Activated CD4-positive, alpha-beta T cell treated with anti-CD3 and anti-CD28 coated beads, Interleukin-2, Interleukin-4, amounts not matched to agents 100 ng/mL and 50 ng/mL, durations not matched to agents 16 hours and 8 hours (primary cell): ENCODE measurements around the gene MRPS17.
"Not testable (repeated sequence)": the region's sequence is repeated elsewhere in the genome, so short reads cannot be mapped to it uniquely, and the experiment has no call there.

ENCODE experiments used
- DNase-seq: peaks from one replicate; pipeline ENCODE4 v3.0.0-alpha.2; 2020; ENCODE audit warnings: low spot score

MRPS17 gene

DNA sequence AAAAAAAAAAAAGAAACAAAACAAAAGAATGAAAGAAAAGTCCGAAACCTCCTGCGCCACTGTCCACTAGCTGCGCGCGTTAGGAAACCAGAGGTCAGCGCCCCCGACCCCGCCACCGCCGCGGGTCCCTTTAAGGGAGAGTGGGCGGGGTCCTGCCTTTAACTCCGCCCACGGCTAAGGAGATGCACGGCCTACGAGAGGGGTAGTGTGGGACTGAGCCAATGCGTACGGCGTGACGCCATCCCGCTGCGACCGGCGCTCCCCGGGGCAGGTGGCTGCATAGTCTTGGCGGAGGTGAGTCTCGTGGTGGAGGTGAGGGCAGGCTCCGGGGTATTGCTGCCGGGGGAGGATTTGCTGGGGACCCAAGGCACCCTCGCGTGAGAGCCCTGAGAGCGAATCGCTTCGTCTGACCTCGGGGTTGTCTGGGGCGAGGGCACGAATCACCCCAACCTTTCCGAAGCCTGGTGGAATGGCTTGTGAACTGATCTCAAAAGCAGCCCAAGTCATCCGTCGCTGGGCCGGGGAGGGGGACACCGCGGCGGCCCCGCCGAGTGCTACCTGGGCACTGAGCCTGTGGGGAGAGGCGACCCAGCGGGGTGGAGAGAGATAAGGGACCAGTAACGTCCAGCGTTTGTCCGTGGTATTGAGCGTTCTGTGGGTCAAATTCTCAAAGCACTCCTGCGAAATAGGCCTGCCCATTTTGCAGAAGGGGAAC is at the start of gene MRPS17:
MRPS17 (plus strand) TSS at position 241 of the 715 bp plus-strand sequence. CDS start 1,319 bp downstream, outside the sequence.
- peak; percentile 93 for DNase-seq

DNA sequence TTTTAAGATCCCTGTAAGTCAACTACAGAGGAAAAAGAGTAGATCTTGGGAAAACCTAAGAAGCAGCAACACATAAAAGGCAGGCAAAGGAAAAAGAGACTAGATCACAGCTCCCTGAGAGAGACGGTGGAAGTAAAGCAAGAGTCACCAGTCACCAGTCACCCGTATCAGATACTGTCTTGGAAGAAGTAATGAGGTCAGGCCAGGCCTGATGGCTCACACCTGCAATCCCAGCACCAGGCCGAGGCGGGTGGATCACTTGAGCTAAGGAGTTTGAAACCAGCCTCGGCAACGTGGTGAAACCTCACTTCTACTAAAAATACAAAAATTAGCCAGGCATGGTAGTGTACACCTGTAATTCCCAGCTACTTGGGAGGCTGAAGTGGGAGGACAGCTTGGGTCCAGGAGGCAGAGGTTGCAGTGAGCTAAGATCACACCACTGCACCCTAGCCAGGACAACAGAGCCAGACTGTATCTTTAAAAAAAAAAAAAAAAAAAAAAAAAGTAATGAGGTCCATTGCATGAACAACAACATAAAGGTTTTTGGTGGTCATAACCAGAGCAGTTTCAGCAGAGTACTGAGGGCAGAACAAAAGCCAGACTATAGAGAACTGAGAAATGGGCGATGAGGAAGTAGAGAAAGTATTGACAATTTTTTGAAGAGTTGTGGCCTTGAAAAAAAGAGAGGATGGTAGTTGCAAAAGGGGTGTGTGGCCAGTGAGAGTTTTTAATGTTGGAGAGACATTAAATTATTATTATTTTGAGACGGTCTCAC is 47.5 kb upstream of the MRPS17 start:
- DNase-seq = no peak

DNA sequence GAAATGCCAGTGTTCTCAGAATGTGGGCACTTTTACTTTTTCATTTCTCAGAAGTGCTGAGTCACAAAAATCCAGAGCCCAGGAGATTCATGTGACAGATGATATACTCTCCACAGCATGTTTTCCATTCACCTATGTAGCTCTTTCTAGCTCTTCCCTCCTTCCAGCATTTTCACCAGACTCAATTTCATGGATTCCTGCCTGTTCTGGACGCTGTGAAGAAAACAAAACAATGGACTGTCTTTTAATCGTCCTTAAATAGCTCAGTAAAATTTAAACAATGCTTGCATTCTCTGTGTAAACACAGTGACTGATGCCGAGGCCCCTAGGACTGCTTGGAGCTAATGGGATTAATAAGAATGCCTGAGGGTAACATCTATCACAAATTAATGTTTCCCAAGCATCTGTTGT is 38.9 kb upstream of the MRPS17 start:
- DNase-seq = no peak

DNA sequence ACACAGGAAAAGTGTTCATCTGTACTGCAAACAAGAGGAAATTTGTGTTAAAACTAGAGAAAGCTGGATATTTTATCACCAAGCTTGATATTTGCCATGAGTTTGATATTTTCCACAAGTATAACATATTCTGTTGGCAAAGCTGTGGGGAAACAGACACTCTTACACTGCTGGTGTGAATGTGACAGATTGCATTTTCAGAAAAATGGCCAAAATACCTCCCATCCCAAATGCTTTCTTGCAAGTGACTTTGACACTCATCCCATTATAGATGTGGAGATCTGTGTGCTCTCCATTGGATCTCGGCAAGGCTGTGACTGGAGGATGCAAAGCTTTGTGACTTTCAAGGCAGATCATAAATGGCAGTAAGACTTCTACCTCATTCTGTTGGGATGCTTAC is 33.9 kb upstream of the MRPS17 start:
- DNase-seq = no peak

DNA sequence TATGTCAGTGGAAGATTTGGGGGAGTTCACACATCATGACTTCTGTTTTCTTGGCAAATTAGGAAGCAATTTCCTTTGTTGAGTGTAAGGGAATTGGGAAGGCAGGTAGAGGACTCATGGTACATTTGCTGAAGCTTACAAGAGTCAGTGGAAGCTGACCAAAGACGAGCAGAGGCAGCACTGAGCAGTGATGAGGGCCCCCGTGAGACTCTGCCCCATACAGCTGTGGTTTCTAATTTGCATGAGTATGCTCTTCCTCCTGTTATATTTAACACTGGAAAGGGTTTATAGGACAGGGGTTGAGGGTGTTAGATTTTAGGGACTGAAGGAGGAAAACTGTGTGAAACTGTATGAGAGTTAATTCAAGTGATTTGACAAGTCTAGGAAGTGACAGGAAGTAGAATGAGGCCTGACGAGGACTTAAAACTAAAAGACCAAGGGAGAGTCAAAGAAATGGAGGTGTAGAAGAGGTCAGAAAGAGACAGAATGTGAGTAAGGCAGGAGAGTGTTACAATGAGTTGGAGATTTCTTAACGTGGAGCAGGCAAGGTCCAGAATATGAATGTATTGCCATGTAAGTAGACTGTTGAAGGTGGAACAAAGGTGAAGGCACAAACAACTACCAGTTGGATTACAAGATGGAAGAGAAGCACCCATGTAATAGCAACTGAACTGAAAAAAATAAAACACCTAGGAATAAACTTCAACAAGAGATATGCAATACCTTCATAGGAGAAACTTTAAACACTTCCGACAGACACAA is 23.5 kb upstream of the MRPS17 start:
- no peak for DNase-seq

DNA sequence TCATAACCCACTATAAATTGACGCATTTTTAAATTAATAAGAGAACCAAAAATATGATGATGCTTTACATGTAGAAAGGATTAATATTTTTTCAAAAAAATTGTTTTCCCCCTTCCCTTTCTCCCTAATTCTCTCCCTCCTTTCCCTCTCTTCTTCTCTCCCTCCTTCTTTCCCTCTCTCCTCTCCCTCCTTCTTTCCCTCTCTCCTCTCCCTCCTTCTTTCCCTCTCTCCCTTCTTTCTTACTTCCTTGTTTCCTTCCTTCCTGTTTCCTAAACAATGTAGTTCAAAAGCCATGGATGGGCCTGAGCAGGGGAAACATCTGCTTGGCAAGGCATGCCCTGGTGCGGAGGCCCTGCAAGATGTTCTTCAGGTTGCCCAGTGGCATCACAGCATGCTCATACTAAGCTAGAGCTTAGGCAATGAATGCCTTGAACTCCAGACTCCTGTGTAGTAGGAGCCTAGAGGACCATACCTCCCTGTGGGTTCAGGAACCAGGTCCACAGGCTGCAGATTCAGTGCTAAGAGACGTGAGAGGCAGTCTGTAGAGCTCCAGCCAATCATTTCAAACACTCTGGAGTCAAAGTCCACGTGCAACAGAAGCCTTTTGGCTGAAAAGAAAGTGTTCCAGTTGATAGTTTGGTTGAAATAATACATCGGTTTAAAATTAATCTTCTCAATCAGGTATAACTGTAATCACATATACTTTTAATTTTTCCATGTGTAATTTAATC is 20.1 kb upstream of the MRPS17 start:
- no peak for DNase-seq

DNA sequence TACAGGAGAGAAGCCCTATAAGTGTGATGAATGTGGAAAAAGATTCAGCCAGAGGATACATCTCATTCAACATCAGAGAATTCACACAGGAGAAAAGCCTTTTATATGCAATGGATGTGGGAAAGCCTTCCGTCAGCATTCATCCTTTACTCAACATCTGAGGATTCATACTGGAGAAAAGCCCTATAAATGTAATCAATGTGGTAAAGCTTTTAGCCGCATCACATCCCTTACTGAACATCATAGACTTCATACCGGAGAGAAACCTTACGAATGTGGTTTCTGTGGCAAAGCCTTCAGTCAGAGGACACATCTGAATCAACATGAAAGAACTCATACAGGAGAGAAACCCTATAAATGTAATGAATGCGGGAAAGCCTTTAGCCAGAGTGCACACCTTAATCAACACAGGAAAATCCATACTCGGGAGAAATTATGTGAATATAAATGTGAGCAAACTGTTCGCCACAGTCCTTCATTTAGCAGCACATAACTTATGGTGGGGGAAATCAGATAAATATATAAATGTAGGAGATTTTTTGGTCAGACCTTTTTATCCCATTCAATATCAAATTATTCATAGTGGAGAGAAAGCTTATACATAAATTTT is 12.1 kb upstream of the MRPS17 start:
- no peak for DNase-seq

DNA sequence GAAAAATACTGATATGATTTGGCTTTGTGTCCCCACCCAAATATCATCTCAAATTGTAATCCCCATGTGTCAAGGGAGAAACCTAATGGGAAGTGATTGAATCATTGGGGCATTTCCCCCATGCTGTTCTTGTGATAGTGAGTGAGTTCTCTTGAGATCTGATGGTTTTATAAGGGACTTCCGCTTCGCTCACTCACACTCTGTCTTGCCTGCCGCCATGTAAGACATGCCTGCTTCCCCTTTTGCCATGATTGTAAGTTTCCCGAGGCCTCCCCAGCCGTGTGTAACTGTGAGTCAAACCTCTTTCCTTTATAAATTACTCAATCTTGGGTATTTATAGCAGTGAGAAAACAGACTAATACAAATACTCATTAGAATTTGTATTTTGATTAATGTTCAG is 5.1 kb upstream of the MRPS17 start:
- DNase-seq = no peak

DNA sequence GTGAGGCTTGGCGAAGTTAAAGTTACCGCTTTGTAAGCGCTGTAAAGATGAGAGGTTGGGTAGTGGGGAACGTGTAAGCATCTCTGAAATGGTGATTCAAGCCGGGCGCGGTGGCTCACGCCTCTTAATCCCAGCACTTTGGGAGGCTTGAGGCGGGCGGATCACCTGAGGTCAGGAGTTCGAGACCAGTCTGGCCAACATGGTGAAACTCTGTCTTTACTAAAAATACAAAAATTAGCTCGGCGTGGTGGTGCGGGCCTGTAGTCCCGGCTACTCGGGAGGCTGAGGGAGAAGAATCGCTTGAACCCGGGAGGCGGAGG is 635 bp downstream of the MRPS17 start:
- DNase-seq = not testable (repeated sequence)

DNA sequence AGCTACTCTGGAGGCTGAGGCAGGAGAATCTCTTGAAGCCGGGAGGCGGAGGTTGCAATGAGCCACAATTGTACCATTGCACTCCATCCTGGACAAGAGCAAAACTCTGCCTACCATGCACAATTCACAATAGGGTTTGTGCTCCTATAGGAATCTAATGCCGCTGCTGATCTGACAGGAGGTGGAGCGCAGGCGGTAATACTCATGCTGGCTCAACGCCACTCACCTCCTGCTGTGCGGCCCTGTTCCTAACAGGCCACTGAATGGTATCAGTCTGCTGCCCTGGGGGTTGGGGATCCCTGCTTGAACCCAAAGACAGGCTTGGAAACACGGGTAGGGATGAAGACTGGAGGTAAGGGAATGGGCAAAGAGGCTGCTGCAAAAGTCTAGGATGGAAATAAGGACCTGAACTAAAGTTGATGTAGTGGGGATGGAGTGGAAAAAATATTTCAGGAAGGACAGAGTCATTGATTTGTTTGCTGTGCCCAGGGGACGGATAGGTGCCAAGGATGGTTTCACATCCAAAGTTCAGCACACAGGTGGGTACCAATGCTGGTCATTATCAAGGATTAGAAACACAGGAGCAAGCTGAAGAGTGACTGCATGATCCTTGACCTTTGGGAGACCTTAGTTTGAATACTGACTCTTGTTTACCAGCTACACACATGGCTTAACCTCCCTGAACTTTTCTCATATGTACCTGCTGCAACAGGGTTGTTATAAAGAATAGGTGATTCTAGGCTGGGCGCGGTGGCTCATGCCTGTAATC is 2.2 kb downstream of the MRPS17 start:
- no peak for DNase-seq

DNA sequence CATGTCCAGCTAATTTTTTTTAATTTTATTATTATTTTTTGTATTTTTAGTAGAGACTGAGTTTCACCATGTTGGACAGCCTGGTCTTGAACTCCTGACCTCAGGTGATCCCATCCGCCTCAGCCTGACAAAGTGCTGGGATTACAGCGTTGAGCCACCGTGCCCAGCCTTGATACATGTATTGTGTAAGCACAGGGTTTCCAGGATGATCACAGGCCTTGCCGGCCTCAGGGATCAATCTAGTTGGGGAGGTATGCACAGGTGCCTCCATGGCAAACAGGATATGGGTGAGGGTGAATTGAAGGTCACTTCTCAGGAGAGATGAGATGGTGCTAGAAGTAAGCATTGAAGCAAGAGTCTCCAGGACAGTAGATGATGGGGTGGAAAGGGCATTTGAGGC is 5.5 kb downstream of the MRPS17 start:
- no peak for DNase-seq

DNA sequence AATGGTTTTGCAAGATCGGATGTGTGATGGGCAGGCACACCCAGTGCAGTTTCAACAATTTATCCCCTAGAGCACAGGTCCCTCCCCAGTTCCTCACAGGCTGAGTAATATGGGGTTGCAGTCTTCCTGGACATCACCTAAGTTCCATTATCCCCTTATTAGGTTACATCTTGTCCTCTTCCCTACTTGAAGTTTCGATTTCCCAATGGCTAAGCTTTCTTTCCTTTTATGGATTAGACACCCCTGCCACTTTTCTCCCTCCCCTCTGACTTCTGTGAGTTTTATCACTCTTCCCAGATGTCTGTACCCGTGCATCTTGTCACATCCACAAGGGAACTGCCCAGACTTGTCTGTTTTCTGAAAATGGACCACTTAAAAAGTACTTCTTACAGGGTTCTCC is 10.3 kb downstream of the MRPS17 start:
- no peak for DNase-seq

DNA sequence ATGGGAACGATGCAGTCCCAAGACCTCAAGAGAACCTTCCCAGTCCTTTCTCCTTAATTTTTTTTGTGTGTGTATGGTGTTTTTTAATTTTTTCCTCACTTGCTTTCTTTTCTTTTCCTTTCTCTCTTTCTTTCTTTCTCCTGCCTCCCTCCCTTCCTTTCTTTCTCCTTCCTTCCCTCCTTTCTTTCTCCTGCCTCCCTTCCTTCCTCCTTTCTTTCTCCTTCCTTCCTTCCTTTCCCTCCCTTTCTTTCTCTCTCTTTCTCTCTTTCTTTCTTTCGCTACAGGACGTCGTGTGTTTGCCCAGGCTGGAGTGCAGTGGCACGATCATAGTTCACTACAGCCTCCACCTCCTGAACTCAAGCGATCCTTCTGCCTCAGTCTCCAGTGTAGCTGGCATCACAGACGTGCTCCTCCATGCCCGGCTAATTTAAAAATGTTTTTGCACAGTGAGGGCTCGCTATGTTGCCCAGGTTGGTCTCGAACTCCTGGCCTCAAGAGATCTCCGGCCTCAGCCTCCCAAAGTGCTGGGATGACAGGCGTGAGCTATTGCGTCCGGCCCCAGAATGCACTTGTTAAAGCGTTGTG is 12.0 kb downstream of the MRPS17 start:
- no peak for DNase-seq

DNA sequence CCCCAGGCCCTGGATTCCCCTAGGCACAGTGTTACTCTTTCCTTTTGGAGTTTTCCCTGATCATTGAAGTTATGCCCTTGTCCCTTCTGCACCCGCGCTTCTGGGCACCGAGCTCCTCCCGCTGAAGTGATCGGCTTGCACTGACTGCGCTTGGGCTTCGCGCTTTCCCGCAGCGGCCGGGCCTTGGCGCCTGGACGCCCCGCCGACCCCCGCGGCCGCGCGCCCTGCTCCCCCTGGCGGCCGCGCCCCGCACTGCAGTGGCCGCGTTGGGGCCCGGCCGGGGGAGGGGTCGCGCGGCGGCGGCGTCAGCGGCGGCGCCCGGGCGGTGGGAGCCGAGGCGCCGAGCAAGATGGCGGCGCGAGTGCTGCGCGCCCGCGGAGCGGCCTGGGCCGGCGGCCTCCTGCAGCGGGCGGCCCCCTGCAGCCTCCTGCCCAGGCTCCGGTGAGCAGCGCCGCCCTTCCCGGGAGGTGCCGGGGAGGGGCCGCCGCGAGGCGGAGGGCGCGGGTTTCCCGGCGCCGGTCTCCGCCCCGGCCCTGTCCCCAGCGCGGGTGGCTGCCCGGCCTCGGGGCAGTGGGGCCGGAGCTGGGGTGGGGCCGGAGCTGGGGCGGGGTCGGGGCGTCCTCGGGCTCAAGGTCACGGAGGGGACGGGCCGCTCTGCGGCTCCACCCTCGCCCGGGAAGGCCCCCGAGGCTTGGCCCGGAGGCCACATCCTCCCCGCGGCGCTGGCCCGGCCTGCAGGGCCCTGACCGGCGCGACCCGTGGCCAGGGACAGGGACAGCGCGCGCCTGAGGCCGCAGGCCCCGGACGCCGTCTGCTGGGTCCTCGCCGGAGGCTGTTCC is 12.8 kb downstream of the MRPS17 start, which contains the start of gene NIPSNAP2:
NIPSNAP2 (plus strand) TSS at position 325 of the 839 bp plus-strand sequence; CDS start at position 350, 25 bp downstream.
- DNase-seq = peak; percentile 47

DNA sequence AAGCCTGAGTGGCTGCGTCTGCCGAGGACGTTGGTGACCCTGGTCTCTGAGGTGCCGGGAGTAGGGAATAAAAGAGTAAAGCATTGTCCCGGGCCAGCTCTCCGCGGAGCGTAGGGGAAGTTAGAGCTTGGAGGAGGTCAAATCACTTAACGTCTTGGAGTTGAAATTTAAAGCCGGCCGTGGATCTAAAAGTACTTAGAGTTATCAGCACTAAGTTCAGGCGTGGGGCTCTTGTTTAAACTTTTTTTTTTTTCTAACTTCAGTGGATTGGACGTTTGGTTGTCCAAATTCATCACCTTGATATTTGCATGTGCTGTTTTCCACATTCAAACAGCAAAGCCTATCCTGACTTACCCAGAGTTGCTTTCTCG is 13.4 kb downstream of the MRPS17 start:
- no peak for DNase-seq

DNA sequence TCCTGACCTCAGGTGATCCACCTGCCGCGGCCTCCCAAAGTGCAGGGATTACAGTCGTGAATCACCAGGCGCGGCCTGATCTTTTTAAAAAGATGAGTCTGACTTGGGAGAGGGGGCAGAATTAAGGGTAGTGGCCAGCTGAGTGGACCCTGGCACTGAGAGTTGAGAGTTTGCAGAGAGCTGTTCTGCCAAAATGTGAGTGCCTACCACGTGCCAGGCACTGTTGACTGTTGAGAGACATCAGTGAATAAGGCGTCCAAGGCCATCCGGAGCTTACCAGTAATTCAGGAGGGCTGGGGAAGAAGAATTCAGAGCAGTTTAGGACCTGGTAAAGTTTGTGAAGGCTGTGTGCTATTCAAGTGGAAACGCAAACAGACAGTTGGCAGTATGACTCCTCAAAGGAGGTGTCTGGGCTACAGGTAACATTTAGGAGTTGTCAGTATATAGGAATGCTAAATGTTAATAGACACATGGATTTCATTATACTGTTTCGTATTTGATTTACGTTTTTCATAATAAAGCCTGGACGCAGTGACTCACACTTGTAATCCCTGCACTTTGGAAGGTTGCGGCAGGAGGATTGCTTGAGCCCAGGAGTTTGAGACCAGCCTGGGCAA is 14.2 kb downstream of the MRPS17 start:
- DNase-seq = no peak

DNA sequence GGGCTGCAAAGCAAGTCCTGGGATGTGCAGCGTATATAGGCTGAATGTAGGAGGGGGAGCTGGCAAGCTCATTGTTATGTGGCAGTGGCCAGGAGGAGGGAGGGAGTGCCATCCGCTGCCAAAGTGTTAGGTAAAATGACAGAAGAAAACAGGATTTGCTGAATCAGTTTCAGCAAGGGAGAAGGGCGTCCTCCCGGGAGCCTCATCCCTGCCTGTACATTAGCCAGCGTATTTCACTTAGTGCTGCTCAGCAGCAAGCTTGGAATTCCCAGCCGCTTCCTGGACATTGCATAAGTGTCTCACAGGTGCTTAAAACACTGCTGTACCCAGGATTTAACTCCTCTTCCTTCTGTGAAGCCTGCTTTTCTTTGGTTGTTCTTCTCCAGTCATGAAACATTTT is 15.2 kb downstream of the MRPS17 start:
- no peak for DNase-seq

DNA sequence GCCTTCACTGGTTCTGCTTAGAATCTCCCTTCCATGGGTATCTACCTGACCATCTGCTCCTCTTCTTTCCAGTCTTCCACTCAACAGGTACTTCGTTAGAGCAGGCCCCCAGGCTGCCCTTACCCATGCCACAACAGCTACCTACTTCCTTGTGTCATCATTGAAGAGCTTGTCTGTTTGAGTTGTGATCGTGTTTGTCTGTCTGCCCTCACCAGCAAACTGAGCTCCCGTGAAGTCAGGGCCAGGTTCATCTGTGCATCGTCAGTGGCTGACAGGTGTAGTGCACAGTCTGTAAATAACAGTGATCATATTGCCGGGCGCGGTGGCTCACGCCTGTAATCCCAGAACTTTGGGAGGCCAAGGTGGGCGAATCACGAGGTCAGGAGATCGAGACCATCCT is 17.7 kb downstream of the MRPS17 start:
- DNase-seq = no peak

DNA sequence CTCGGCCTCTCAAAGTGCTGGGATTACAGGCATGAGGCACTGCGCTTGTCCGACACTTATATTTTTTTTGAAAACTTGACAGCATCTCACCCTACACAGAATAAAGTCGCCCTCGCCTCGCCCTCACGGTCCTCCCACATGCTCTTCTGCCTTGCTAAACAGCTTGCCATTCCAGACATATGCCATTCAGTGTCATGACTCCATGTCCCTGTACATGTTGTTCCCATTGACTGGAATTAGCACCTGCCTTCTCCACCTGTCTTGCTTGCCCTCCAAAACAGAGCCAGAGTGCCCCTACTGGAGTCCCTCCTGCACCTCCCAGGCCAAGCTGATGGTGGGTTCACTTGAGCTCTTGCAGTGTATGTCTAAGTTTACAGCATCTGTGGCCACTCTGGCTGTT is 18.9 kb downstream of the MRPS17 start:
- no peak for DNase-seq
